GM23338 (cell line): ENCODE data around the gene FLT1. TPM values are rescaled to one million over a fixed set of nuclear protein-coding genes. Genes with fewer than 3 reads are reported as not detected.

Source experiments
- ATAC-seq: fragments of 200-7000 bp; cut with Tn5 transposase; 3 replicates; pipeline ENCODE4 v1.9.1; 2020
- DNase-seq: peaks from one replicate; pipeline ENCODE4 v3.0.0-alpha.2; 2015; ENCODE audit warnings: low spot score
- H2AFZ ChIP-seq: fragments of 200-600 bp; sonication (generic); 2 replicates; pipeline ENCODE4 v1.8.0; 2016; ENCODE audit warnings: antibody characterized with exemption, mild to moderate bottlenecking, moderate library complexity
- H3F3A ChIP-seq: fragments of 200-600 bp; sonication (generic); replicated peaks from 2 replicates; pipeline ENCODE4 v1.8.0; 2017; ENCODE audit warnings: antibody characterized with exemption, mixed run types, low read depth
- H3K27ac ChIP-seq: fragments of 200-600 bp; sonication (generic); 2 replicates; pipeline ENCODE4 v1.6.1; 2016; ENCODE audit warnings: low read depth
- H3K27me3 ChIP-seq: fragments of 200-600 bp; sonication (generic); 2 replicates; pipeline ENCODE4 v1.8.0; 2016; ENCODE audit warnings: mild to moderate bottlenecking, mixed run types, moderate library complexity; ENCODE audit not compliant: insufficient read depth
- H3K36me3 ChIP-seq: fragments of 200-600 bp; sonication (generic); 2 replicates; pipeline ENCODE4 v1.8.0; 2016; ENCODE audit warnings: mild to moderate bottlenecking; ENCODE audit not compliant: insufficient read depth
- H3K4me1 ChIP-seq: fragments of 200-600 bp; sonication (generic); 2 replicates; pipeline ENCODE4 v1.8.0; 2016; ENCODE audit warnings: mild to moderate bottlenecking, moderate library complexity; ENCODE audit not compliant: insufficient read depth
- H3K4me2 ChIP-seq: fragments of 200-600 bp; sonication (generic); 2 replicates; pipeline ENCODE4 v1.7.1; 2017; ENCODE audit warnings: mixed run types
- H3K4me3 ChIP-seq: fragments of 200-600 bp; sonication (generic); 2 replicates; pipeline ENCODE4 v1.6.1; 2016; ENCODE audit warnings: mixed run types
- H3K79me2 ChIP-seq: fragments of 200-600 bp; sonication (generic); replicated peaks from 2 replicates; pipeline ENCODE4 v1.8.0; 2017; ENCODE audit warnings: mild to moderate bottlenecking; ENCODE audit not compliant: insufficient read depth
- H3K9me2 ChIP-seq: fragments of 200-600 bp; sonication (generic); 2 replicates; pipeline ENCODE4 v1.8.0; 2017; ENCODE audit not compliant: insufficient read depth
- H4K20me1 ChIP-seq: fragments of 200-600 bp; sonication (generic); replicated peaks from 2 replicates; pipeline ENCODE4 v1.8.0; 2017; ENCODE audit warnings: mild to moderate bottlenecking; ENCODE audit not compliant: insufficient read depth
- H3K27ac Mint-ChIP-seq: 2 replicates; pipeline ENCODE4 v1.8.0; 2020; ENCODE audit warnings: inconsistent platforms, mild to moderate bottlenecking, moderate library complexity, mixed read lengths
- H3K27me3 Mint-ChIP-seq: 3 replicates; pipeline ENCODE4 v1.8.0; 2022; ENCODE audit warnings: low read depth, mild to moderate bottlenecking, moderate library complexity, mixed read lengths, inconsistent platforms; ENCODE audit not compliant: insufficient read depth, poor library complexity
- H3K36me3 Mint-ChIP-seq: 3 replicates; pipeline ENCODE4 v1.8.0; 2021; ENCODE audit warnings: low read depth, mild to moderate bottlenecking, inconsistent platforms, moderate library complexity, mixed read lengths
- H3K4me1 Mint-ChIP-seq: 3 replicates; pipeline ENCODE4 v1.8.0; 2020; ENCODE audit warnings: mild to moderate bottlenecking, inconsistent platforms, mixed read lengths
- H3K4me3 Mint-ChIP-seq: 3 replicates; pipeline ENCODE4 v1.8.0; 2021; ENCODE audit warnings: moderate library complexity, mild to moderate bottlenecking, inconsistent platforms, mixed read lengths
- H3K9me3 Mint-ChIP-seq: 3 replicates; pipeline ENCODE4 v1.8.0; 2020; ENCODE audit warnings: moderate library complexity, mild to moderate bottlenecking, inconsistent platforms, mixed read lengths
- CREB1 ChIP-seq: fragments of 250-450 bp; sonication (Bioruptor Pico); IDR thresholded peaks from 2 replicates; pipeline ENCODE4 v1.5.0; 2020; ENCODE audit warnings: low read depth, mild to moderate bottlenecking, moderate library complexity
- EZH2 ChIP-seq: fragments of 200-600 bp; sonication (generic); IDR thresholded peaks from one replicate; pipeline ENCODE4 v1.8.0; 2017; ENCODE audit warnings: antibody characterized with exemption, mild to moderate bottlenecking, low read depth; ENCODE audit not compliant: unreplicated experiment
- NANOG ChIP-seq: IDR thresholded peaks from 2 replicates; pipeline ENCODE4 v1.6.1; 2016; ENCODE audit warnings: antibody characterized with exemption, borderline replicate concordance
- POLR2AphosphoS5 ChIP-seq: IDR thresholded peaks from 2 replicates; pipeline ENCODE4 v1.6.1; 2016; ENCODE audit warnings: antibody characterized with exemption, low read depth
- REST ChIP-seq: IDR thresholded peaks from one replicate; pipeline ENCODE4 v1.6.1; 2018; ENCODE audit warnings: antibody characterized with exemption; ENCODE audit not compliant: unreplicated experiment
- ZNF114 ChIP-seq: fragments of 250-450 bp; sonication (Bioruptor Pico); IDR thresholded peaks from 2 replicates; pipeline ENCODE4 v1.5.0; 2020; ENCODE audit warnings: mild to moderate bottlenecking, moderate library complexity
- ZNF331 ChIP-seq: fragments of 250-450 bp; sonication (Bioruptor Pico); IDR thresholded peaks from 2 replicates; pipeline ENCODE4 v1.5.0; 2020; ENCODE audit warnings: low read depth, mild to moderate bottlenecking, moderate library complexity
- polyA plus RNA-seq: library from polyadenylated mRNA; unstranded; fragments of >200 nt; fragmentation: Nextera tagmentation; extraction: Ambion mirVana; gene quantifications from 2 replicates; pipeline ENCODE4 v1.2.1, GENCODE V29; 2016
- total RNA-seq: library from RNA; depleted of rRNA; stranded (reverse); fragments of >200 nt; shearing (Covaris generic); gene quantifications from 2 replicates; pipeline ENCODE4 v1.2.3, GENCODE V29; 2014
- TF ChIP-seq, protein P1 (sequence below), 2 experiments: fragments of 200-600 bp in 1 of 2; sonication (generic) in 1 of 2; conservative IDR thresholded peaks; 2 replicates each; pipeline versions ENCODE4 v1.5.1 to v1.6.1; 2016 to 2017; ENCODE audit warnings: antibody characterized with exemption in 2 of 2, low read depth in 2 of 2, mild to moderate bottlenecking in 2 of 2, moderate library complexity in 1 of 2
- TF ChIP-seq, protein P2 (sequence below): fragments of 250-450 bp; sonication (Bioruptor Pico); IDR thresholded peaks from 2 replicates; pipeline ENCODE4 v1.5.0; 2020; ENCODE audit warnings: mild to moderate bottlenecking, moderate library complexity

Gene FLT1
- total and polyA plus RNA-seq, 2 experiments from 2014 or later = 26.8 to 116 TPM

- Histone ChIP-seq H3K4me3 (no peak overlapping the region), H3K27me3 (no peaks in the 10 kb centered on the region), H3K79me2 (no peaks in the 10 kb centered on the region), H4K20me1 (no peaks in the 10 kb centered on the region), H2AFZ (no peak overlapping the region), H3F3A (no peaks in the 10 kb centered on the region), H3K4me1 (peaks cover 4% of the 10 kb centered on the region; the same call in 1 of the 2 replicates), H3K27ac (no peak overlapping the region), H3K4me2 (no peak overlapping the region), H3K36me3 (peaks cover 14% of the 10 kb centered on the region), H3K9me2 (no peaks in the 10 kb centered on the region)
- Mint-ChIP-seq H3K9me3 (no peaks in the 10 kb centered on the region), H3K27me3 (peaks cover 8% of the 10 kb centered on the region), H3K4me3 (no peak overlapping the region), H3K36me3 (peaks cover 13% of the 10 kb centered on the region), H3K27ac (no peak overlapping the region), H3K4me1 (no peaks in the 10 kb centered on the region; the same call in none of the 3 replicates)
- TF ChIP-seq EZH2 (no peak), NANOG (no peak), CREB1 (no peak), ZNF114 (no peak), REST (no peak), ZNF331 (CRISPR knock-in tag) (no peak), POLR2AphosphoS5 (no peak)
- TF ChIP-seq, protein P1, sequence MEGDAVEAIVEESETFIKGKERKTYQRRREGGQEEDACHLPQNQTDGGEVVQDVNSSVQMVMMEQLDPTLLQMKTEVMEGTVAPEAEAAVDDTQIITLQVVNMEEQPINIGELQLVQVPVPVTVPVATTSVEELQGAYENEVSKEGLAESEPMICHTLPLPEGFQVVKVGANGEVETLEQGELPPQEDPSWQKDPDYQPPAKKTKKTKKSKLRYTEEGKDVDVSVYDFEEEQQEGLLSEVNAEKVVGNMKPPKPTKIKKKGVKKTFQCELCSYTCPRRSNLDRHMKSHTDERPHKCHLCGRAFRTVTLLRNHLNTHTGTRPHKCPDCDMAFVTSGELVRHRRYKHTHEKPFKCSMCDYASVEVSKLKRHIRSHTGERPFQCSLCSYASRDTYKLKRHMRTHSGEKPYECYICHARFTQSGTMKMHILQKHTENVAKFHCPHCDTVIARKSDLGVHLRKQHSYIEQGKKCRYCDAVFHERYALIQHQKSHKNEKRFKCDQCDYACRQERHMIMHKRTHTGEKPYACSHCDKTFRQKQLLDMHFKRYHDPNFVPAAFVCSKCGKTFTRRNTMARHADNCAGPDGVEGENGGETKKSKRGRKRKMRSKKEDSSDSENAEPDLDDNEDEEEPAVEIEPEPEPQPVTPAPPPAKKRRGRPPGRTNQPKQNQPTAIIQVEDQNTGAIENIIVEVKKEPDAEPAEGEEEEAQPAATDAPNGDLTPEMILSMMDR (conservative IDR thresholded peaks at IDR 0.05; ENCODE audit: low read depth in 2 of 2) = no peak
- ATAC-seq (no peak), DNase-seq (no peak)
These were observed 168.9 kb downstream of the FLT1 start for GRCh38 chr13:28326056-28326455.

DNA sequence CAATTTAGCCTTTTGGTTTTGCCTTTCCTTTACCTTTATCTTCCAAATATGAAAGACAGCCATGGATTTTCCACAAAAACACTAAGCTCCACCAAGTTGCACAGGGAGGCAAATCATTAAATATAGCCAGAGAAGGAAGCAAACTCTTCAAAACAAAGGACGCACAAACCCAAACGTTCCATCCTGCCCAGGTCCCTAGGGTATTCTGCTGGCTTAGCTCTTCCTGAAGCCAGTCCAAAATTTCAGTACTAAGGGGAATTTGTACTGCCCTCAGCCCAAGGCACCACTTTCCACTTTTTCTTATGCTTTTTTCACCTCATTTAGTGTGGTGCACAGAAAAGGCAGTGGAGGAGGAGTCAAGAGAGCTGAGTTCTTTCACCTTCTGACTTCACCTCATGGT lies 169.9 kb downstream of the FLT1 start:
- Histone ChIP-seq H3K79me2 (no peaks in the 10 kb centered on the region), H3F3A (no peaks in the 10 kb centered on the region), H4K20me1 (no peaks in the 10 kb centered on the region), H3K27ac (peak overlapping the region; percentile 60; the same call in 1 of the 2 replicates), H2AFZ (no peak overlapping the region), H3K9me2 (no peaks in the 10 kb centered on the region), H3K36me3 (peaks cover 15% of the 10 kb centered on the region), H3K27me3 (no peaks in the 10 kb centered on the region), H3K4me1 (peaks cover 4% of the 10 kb centered on the region; the same call in 1 of the 2 replicates), H3K4me2 (no peak overlapping the region), H3K4me3 (no peak overlapping the region)
- H3K36me3 Mint-ChIP-seq = peaks cover 18% of the 10 kb centered on the region
- H3K4me3 Mint-ChIP-seq = no peak overlapping the region
- no peak for ATAC-seq
- no peak overlapping the region for H3K27ac Mint-ChIP-seq
- no peaks in the 10 kb centered on the region for H3K9me3 Mint-ChIP-seq
- H3K27me3 Mint-ChIP-seq = peaks cover 8% of the 10 kb centered on the region
- DNase-seq = no peak
- no peaks in the 10 kb centered on the region; the same call in none of the 3 replicates for H3K4me1 Mint-ChIP-seq
- no peak for TF ChIP-seq ZNF331 (CRISPR knock-in tag)
- TF ChIP-seq, protein P2, sequence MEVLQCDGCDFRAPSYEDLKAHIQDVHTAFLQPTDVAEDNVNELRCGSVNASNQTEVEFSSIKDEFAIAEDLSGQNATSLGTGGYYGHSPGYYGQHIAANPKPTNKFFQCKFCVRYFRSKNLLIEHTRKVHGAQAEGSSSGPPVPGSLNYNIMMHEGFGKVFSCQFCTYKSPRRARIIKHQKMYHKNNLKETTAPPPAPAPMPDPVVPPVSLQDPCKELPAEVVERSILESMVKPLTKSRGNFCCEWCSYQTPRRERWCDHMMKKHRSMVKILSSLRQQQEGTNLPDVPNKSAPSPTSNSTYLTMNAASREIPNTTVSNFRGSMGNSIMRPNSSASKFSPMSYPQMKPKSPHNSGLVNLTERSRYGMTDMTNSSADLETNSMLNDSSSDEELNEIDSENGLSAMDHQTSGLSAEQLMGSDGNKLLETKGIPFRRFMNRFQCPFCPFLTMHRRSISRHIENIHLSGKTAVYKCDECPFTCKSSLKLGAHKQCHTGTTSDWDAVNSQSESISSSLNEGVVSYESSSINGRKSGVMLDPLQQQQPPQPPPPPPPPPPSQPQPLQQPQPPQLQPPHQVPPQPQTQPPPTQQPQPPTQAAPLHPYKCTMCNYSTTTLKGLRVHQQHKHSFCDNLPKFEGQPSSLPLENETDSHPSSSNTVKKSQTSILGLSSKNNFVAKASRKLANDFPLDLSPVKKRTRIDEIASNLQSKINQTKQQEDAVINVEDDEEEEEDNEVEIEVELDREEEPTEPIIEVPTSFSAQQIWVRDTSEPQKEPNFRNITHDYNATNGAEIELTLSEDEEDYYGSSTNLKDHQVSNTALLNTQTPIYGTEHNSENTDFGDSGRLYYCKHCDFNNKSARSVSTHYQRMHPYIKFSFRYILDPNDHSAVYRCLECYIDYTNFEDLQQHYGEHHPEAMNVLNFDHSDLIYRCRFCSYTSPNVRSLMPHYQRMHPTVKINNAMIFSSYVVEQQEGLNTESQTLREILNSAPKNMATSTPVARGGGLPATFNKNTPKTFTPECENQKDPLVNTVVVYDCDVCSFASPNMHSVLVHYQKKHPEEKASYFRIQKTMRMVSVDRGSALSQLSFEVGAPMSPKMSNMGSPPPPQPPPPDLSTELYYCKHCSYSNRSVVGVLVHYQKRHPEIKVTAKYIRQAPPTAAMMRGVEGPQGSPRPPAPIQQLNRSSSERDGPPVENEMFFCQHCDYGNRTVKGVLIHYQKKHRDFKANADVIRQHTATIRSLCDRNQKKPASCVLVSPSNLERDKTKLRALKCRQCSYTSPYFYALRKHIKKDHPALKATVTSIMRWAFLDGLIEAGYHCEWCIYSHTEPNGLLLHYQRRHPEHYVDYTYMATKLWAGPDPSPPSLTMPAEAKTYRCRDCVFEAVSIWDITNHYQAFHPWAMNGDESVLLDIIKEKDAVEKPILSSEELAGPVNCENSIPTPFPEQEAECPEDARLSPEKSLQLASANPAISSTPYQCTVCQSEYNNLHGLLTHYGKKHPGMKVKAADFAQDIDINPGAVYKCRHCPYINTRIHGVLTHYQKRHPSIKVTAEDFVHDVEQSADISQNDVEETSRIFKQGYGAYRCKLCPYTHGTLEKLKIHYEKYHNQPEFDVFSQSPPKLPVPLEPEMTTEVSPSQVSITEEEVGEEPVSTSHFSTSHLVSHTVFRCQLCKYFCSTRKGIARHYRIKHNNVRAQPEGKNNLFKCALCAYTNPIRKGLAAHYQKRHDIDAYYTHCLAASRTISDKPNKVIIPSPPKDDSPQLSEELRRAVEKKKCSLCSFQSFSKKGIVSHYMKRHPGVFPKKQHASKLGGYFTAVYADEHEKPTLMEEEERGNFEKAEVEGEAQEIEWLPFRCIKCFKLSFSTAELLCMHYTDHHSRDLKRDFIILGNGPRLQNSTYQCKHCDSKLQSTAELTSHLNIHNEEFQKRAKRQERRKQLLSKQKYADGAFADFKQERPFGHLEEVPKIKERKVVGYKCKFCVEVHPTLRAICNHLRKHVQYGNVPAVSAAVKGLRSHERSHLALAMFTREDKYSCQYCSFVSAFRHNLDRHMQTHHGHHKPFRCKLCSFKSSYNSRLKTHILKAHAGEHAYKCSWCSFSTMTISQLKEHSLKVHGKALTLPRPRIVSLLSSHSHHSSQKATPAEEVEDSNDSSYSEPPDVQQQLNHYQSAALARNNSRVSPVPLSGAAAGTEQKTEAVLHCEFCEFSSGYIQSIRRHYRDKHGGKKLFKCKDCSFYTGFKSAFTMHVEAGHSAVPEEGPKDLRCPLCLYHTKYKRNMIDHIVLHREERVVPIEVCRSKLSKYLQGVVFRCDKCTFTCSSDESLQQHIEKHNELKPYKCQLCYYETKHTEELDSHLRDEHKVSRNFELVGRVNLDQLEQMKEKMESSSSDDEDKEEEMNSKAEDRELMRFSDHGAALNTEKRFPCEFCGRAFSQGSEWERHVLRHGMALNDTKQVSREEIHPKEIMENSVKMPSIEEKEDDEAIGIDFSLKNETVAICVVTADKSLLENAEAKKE (CRISPR knock-in tag) = no peak
